Fibroblast of skin of scalp (primary cell): Measurements from ENCODE around the gene FAM180A.
A peak's percentile ranks its signal among the peaks of the same experiment; 100 is the strongest.
"Not testable (repeated sequence)": the region's sequence is repeated elsewhere in the genome, so short reads cannot be mapped to it uniquely, and the experiment has no call there.

Experiments
- DNase-seq: peaks from one replicate; pipeline ENCODE4 v3.0.0-alpha.2; 2013

Gene FAM180A

DNA sequence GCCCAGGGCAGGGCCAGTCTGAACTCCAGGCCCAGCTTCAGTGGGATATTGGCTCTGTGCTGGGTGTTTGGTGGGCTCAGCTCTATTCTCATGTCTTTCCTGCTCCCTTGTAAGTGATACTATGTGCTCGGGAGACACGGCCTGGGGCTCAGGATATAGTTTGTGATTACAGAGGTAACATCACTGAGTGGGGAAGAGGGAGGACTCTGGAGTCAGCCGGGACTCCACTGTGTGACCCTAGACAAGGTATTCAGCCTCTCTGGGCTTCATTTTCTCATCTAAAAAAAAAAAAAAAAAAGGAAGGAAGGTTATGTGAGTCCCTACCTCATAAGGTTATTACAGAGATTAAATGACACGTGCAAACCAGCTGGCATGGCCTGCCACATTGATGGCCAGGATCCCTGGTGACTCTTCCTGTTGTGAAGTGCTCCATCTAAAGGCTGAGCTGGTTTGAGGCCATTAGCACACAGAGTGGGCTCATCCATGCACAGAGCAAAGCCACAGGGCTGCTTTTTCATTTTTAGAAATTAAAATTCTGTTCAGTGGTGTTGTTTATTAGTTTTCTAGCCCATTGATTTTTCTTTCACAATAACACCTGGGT lies 36.3 kb downstream of the FAM180A start:
- DNase-seq = no peak

DNA sequence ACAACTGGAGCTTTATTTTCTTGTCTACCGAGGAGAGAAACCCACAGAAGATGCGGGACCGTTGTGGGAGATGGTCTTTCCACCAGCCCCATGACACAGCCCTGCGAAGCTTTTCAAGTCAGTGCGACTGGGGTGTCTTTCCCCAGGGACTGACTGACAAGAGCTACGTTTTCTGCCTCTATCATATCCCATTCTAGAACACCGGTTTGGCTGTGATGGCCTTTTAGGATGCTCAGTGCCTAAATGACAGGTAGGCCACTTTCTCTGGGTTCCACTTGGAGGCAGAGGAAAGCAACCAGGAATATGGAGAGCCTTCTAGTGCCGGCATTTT lies 37.5 kb downstream of the FAM180A start:
- no peak for DNase-seq

DNA sequence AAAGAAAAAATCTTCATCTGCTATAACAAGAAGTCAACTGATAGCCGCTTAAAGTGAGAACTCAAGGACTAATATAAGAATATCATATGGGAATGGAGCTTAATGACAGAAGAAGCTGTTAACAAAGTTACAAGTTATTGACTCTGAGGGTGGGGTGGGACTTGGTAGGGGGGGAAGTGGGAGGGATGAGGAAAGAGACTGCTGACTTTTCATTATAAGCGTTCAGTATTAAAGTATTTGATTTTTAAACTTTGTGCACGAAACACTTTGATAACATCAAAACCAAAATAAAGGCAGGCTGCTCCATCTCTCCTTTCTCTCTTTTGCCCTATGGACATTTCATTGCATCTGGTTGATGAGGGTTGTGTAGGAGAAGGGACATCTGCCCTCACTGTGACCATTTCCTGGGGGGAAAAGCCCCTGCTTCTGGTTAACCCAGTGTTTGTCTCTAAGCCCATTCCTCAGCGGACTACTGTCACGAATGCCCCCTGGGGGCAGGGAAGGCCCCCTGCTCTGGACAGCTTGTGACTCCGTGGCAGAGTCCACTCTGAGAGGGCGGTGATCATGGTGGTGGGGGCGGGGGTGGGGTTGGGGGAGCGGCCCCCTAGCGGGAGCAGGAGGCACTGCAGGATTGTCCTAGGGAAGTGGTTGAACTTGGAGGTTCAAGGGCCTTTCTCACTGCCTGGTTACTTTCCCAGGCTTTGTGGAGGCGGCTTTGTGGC lies 38.0 kb downstream of the FAM180A start:
- no peak for DNase-seq

DNA sequence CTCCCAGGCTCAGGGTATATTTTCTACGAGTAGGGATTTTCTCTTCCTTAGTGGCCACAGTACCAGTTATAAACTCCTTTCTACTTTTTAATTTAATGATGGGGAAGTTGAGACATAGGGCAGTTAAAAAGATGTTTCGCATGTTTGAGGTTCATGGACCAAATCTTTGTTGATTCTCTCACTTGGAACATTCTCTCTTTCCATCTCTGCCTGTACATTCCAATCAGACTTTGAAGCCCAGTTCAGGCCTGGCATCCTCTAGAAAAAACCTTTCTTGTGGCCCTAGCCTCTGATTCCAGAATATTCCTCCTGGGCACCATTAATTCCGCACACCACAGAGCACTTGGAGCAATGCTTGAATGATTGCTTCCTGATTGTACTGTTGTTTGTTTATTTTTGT lies 39.1 kb downstream of the FAM180A start:
- no peak for DNase-seq

DNA sequence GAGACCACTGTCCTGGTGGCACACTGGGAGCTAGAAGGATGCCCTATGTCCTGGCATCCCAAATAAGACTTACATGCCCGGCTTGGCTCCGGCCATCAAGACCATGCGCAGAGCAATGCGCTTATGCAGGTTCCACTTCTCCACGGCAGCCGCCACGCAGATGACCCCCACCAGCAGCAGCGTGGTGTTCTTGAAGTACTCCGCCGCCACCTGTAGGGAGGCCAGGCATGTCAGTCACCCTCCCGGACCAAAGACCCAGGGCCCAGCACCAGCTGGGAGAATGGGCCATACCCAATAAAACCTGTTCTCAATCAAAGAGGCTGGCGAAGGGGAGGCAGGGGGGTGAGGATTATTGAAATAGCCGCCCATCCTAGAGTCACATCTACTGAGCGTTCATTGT lies 40.6 kb downstream of the FAM180A start:
- no peak for DNase-seq

DNA sequence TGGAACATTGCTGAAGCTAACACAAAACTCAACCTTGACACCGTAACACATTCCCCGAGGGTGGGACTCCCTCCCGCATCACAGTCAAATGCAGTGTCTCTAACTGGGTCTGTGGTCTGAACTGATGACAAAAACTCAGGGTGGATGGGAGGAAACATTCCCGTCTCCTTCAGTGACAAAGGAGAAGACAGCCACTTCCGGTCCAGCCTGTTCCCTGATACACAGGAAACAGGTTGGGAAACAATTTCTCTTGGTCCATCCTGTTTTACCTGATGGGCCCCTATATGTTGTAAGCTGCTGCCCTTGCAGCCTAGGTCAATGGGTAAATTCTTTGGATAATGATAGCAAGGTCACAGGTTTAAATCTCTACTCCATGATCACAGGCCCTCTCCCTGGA lies 41.0 kb downstream of the FAM180A start:
- no peak for DNase-seq

DNA sequence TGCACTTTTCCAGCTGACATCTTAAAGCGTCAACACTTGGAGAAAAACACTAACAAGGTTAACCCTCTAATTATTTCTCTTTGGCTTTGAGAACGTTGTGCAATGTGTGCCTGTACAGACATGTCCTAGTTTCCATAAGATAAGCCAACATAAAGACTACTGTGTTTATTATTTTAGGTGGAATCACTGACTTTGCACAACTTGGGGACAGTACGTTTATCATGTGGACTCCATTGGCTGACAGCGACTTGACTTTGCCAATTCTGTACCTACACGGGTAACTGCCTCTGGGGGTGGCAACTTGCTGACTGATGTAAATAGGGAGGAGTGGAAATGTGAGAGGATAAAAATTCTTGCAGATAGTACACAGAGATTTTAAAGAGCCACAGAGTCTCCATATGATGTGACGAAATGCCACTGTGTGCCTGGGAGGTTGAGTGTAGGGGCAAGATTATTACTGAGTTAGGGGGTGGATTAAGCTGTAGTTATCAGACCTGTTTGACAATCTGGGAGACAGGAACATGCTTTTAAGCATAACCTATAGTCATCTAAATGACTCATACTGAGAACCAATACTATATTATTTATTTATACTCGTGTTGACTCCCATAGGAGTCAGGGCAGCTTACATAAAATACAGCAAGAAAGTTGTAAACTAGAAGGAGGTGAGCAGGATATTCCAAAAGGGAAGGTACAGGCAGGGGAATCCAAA lies 41.6 kb downstream of the FAM180A start:
- no peak for DNase-seq

DNA sequence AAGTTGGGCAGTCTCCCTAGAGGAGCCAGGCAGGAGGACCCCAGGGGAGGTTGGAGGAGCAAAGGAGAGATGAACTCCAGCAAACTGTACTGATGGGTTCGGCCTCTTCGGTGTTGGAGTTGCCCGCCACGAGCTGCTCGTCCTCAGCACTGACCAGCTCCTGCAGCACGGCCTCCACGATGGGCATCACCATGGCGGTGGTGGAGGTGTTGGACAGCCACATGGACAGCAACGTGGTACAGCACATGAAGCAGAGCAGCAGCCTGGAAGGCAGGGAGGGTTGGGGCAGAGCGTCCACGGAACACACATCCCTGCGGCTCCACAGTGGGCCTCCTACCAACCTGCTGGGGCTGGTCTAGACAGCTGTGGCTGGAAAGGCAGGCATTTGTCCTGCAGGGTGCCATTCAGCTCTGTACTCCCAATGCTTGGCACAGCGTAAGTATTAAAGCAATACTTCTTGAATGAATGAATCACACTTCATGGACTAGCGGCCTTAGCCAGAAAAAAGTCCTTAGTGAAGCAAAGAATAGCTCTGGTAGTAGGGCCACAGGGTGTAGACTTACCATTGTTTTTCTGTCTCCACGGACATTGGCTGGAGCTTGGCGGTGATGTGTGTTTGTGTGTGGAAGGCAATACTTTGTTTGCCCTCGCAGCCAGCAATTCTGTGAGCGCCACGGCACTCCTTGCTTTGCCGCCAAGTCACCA lies 42.4 kb downstream of the FAM180A start:
- no peak for DNase-seq

DNA sequence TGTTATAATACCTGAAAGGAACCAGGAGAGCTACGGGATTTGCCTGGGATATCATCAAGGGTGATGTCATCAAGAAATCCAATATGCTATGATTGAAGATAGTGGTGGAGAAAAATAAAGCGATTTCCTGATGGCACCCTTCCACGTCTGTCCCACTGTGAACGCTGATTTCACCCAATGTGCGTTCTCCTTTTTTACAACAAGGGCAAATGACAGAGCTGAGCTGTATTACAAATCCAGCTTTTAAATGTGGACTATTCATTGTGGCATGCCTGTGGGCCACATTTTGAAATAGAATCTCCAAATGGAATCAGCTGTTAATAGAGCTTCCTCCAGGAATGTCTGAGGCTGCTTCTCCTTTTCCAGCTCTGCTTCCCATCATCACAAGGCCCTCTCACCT lies 43.9 kb downstream of the FAM180A start:
- no peak for DNase-seq

DNA sequence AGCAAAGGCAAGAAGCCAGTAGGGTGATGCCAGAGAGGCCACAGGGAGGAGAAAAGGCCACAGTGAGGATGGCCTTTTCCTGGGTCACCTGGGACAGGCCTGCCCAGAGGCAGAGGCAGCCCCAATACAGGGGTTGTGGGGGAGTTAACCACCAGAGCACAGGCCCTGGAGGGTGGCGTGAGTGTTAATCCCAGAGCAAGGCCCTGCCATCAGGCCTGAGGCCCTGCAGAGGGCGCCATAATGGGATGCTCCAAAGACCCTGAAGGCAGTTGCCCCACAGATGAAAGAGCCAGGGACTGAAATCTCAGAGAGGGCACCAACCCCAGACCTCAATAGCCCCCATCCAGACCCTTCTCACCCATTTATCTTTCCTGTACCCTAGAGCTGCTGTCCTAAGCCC lies 44.5 kb downstream of the FAM180A start:
- DNase-seq = no peak

DNA sequence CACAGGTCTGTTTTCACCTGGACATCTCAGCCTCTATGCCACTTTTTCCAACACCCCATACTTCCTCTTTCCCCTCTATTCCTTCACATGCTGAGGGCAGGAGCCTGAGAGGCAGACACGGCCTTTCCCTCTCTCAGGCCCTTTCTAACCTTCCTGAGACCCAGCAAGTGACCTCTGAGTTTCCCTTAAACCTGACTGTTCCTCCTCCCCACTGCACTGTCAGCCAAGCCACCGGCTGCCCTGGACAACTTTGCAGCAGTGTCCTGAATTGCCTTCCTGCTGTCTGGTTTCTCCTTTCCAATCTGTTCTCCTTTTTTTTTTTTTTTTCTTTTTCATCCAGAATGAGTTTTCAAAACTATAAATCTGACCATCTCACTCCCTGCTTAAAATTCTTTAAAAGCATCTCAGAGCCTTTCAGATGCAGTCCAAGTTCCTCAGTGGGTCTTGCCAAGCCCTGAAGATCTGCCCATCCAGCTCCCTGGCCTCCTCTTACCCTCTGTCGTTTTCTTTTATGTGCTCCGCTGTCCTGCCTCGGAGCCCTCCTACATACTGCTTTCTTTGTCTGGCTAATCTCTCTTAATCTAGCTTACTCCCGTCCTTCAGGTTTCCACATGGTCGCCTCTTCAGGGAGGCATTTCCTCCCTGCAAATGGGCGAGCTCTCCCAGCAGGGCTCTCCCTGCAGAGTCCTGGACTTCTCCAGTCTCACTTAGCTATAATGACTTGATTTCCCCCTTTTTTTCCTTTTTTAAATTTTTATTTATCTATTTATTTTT lies 51.1 kb downstream of the FAM180A start:
- DNase-seq = no peak

DNA sequence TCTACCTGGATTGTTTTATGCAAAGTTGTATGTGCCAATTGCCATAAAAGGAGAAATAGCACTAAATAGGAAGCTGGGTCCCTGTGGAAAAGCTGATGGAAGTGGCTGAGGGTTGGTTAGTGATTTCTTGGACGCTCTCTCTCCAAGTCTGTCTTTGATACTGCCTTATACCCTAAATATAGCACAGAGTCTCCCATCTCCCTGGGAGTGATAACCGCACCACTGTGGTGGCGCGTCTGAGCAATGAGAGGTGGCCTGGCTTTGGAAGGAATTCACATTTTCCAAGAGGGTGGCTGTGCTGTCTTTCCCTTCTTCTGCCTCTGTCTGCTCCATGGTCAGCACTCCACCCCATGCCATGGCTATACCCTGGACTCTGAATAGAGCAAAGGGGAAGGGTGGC lies 55.1 kb downstream of the FAM180A start:
- no peak for DNase-seq

DNA sequence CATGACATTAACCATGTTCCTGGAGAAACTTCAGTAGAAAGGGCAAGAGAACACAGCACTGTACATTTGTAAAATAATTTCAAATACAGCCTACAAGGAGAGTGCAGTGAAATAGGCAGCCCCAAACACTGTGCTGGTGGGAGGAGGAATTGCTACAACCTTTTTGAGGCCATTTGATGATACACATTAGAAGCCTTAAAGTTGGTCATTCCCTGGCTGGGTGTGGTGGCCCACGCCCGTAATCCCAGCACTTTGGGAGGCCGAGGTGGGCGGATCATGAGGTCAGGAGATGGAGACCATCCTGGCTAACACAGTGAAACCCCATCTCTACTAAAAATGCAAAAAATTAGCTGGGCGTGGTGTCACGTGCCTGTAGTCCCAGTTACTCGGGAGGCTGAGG lies 56.0 kb downstream of the FAM180A start:
- not testable (repeated sequence) for DNase-seq

DNA sequence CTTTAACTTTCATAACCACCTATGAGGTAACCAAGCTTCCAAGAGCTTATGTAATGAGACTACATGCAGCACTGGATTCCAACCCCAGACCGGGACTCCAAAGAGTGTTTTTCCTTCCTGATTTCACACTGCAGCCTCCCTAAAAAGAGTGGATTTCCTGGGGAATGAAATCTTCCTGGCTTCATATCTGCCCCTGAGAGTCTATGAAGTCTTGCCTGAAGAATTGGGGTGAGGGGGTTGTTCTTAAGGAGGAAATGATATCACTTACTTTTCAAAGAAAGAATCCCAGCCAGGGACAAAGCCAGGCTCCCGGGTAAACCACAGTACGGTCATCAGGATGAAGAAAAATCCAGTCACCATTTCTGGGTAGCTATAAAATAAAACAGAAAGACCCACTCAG lies 56.6 kb downstream of the FAM180A start:
- no peak for DNase-seq

DNA sequence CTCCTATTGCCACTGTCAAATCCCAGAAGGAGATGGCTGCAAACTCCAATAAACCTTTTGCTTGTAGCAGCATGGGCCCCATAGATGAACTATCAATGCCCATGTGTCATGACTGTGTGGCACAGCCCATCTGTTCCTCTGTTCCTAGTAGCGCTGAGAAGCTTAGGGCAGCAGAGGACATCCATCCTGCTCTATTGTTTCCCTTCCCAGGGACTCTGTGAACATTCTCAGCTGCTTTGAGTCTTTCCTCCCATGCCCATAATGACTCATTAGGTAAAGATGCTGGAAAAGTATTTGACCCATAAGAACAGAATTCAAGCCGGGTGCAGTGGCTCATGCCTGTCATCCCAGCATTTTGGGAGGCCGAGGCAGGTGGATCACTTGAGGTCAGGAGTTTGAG lies 58.0 kb downstream of the FAM180A start:
- DNase-seq = peak; percentile 72

DNA sequence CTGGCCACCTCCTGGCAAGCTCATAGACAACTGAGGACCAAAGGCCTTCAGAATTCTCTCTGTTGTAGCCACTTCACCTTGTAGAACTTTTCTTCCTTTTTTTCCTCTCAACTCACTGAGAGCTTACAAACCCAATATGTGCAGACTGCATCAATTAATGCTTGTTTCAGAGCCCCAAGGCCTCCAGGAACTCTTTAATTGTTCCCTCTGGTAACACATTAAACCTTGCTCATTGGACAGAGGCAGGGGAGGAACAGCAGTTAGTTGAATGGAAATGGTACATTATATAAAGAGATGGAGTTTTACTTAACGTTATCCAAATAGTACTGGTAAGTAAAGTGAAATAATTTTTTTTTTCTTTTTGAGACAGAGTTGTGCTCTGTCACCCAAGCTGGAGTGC lies 61.1 kb downstream of the FAM180A start:
- DNase-seq = no peak

DNA sequence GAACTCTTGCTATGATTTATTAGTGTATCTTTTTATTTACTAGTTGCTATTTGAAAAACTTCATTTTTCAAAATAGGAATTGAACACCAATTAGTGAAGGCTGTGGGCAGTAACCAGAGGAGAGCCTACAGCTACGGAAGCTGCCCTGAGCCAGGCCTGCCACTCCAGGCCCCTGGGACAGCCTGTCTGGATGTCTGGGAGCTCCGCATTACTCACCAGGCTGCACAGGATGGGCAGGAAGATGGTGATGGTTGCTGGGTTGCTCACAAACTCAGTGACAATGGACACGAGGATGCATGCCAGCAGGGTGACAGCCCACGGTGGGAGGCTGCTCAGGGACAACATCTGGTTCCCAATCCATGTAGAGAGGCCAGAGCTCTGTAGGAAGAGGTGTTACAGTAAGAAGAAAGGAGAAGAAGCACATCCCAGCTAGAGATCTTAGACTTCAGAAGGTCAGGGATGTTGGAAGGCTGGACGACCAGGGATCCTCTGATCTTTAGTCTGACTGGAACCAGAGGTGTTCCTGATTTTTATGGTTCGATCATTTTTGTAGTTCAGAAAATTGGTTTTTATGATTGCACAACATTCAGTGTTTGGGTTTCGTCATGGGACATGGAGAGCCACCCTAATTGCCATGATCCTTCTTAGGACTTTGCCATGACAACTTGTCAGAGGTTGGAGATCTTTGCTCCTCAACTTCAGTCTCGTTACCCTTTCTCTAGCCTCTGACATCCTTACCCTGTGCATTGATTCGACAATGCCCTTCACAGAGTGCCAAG lies 63.1 kb downstream of the FAM180A start:
- peak; percentile 68 for DNase-seq

DNA sequence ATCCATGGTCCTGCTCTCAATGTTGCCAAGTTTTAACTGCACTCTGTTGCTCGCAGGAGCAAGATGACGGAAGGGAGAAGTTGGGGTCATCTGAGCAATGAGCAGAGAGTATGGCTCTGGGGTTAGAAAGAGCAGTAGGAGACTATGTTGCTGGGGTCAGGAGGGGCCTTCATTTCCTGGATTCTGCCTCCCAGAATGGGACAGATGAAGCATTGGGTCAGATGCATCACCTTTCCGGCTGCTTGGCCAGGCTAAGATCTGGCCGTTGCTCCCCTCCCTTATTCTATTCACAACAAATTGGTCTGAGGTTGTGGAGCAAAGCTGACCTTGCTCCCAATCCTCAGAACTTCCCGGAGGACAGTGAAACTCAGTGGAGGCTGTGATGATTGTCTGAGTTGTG lies 63.9 kb downstream of the FAM180A start:
- DNase-seq = no peak

DNA sequence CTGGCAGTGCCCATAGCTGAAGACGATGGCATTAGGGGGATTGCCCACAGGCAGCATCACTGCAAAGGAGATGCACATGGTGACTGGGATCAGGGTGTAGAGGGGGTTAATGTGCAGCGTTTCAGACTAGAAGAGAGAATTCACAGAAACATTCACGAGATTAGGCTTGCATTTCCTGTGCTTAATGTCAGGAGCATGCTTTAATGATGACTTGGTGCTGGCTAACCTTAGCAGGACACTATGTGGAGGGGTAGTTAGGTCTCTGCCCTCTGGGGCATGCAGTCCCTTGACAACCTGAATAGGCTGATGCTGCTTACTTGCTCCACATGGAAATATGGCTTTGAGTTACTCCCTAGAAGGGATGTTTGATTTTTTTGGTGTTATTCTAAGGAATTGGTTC lies 64.5 kb downstream of the FAM180A start:
- DNase-seq = peak; percentile 47

DNA sequence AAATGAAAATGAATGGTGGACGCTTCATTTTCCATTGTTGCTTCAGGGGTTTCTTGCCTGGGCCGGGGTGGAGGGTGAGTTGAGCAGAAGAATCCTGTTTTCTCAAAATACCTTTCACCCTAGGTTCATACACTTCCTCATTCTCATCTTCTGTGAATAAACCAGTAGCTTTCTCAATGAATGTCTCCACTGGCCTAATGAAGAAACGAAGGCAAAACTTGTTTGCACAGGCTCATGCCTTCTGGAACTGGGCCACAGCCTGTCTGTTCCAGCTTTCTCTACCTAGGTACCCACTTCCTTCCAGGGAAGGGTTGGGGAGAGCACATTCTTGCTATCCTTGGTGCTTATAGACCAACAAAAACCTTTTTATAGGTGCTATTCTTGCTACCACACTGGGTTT lies 65.0 kb downstream of the FAM180A start:
- DNase-seq = no peak

DNA sequence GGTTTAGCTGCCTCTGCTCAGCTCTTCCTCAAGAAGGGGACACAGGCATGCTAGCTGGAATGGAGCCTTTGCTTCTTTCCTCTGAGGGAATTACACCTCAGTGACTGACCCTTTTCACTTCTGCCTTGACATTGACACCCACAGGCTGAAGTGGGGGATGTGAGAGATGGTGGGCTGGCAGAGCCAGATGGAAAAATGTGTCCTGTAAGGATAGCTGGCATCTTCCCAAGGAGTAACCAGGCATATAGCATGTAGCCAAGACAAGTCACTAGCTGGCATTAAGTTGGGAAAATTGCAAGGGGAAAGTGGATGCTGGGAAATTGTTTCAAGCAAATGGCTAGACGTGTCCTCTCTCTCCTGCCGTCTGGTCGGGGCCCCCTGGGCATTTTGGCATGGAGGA lies 66.4 kb downstream of the FAM180A start:
- DNase-seq = no peak

DNA sequence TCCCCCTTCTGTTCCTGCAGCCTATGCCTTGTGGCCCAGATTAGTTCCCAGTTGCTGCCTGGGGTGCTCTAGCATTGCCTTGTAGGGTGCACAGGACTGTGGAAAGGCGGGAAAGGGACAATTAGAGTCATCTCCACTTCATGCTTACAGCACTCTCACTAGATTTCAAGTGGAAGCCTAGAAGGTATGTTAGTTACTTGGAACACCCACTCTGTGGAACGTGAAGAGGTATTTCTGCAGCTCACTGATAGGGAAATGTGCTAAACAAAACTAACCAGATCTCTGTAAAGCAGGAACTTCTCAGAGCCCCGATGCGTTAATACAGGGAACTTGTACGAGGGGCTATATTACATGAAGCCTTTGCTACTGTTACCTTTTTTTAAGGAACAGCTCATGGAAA lies 66.9 kb downstream of the FAM180A start:
- DNase-seq = no peak
